ENCODE data around the gene MRRF.

GRCh38 chr9:122349201-122349600, 84.5 kb downstream of the MRRF start:
- TF ChIP-seq CTCF (IDR thresholded peaks at IDR 0.05; ENCODE audit: low read depth, low read length, poor library complexity, severe bottlenecking), result no peak
- no peak for TF ChIP-seq EZH2phosphoT487 (IDR thresholded peaks at IDR 0.05; ENCODE audit: borderline replicate concordance, low read length)

All from DOHH2 (cell line).